22Rv1 (cell line): ENCODE data around the gene VCAN.

Experiments used
- H3K27ac ChIP-seq: fragments of 450-650 bp; 2 replicates; pipeline ENCODE4 v1.5.1; 2017
- CTCF ChIP-seq: fragments of 450-650 bp; IDR thresholded peaks from 2 replicates; pipeline ENCODE4 v1.5.1; 2017; ENCODE audit warnings: mild to moderate bottlenecking
- ZFX ChIP-seq: fragments of 450-650 bp; IDR thresholded peaks from 2 replicates; pipeline ENCODE4 v1.6.1; 2017; ENCODE audit warnings: antibody characterized with exemption, borderline replicate concordance

The VCAN gene

DNA sequence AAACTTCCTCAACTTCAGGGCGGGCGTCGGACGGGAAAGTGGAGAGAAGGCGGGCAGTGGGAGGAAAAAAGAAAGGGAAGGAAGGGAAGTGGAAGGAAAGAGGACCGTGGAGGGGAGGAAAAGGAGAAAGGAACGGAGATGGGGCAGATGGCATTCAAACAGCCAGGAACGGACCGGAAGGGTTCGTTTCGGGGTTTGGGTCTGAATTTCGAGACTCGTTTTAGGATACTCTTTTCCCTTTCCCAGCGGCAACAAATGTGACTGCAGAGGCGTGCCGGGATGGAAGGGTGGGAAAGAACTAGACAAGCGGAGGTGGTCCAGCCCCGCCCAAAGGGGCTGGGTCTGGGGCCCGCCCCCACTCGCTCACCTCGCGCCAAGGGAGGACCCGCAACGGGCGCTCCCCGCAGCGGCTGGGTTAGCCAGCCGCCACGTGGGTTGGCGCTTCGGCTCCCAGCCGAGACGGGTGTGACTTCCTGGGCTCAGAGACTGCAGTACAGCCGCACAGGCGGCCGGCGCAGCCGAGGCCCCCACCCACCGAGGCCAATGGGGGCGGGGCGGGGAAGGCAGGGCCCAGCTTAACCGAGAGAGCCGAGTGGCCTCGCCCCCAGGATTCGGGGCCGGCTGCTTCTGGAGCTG lies 2.7 kb downstream of the VCAN start:
- H3K27ac ChIP-seq: peak overlapping the region; percentile 84
- TF ChIP-seq CTCF (no peak), ZFX (no peak)

DNA sequence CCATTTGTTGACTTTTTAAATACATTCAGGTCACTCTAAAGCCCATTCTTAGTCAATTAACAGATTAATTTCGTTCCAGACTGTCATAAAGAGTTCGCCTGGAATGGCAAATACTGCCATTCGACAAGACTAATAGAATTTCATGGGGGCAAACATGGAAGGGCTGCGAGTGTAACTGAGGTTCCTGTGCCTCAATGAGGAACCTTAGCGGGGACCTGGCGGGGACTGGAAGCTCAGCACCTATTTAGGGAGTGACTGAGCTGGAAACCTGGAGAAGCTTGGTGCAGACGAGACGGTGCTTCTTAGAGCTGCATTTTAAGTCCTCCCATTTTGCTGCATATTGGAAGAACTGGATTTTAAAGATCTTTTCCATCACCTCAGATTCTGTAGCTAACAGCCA lies 3.4 kb downstream of the VCAN start:
- TF ChIP-seq CTCF (no peak), ZFX (no peak)
- peak overlapping the region; percentile 84 for H3K27ac ChIP-seq

- no peak for TF ChIP-seq CTCF
- no peak for TF ChIP-seq ZFX
- H3K27ac ChIP-seq: no peak overlapping the region
Observed at GRCh38 chr5:83475391-83475863, 3.9 kb downstream of the VCAN start.

DNA sequence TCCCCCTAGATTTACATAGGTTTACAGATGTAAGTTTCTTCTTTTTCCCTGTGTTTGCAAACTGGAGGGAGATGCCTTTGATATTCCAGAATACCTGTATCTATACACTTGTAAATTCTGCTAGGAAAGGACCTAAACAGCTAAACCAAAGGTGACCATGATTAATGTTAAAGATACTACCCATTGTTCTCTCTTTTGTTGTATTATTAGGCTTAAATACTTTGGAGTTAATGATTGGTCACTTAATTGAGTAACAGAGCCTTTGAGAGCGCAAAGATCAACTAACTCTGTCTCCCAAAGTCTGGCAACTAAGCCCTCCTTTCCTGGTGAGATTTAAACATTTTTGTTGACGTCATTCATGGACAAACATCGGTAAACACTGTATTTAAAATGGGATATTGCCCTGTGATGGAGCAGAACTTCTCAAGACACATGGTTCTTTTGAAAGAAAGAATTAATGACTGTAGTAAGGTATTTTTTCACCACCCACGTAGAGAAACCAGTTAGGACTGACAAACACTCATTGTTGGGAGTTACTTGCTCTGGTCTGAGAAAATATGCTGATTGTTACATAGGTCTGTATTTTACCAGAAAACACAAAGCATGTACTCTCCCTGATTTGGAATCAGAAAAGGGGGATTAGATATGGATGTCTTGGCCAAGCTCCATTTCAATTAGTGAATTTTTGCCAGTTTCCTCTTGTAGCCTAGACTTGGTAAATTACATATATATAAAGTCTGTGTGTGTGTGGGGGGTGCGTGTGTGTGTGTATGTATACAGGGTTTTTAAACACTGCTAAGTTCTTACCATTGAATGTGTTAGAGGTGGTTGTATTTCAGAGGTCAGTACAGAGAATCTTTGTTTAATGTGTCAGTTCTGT lies 4.6 kb downstream of the VCAN start:
- TF ChIP-seq CTCF (no peak), ZFX (no peak)
- H3K27ac ChIP-seq: no peak overlapping the region

DNA sequence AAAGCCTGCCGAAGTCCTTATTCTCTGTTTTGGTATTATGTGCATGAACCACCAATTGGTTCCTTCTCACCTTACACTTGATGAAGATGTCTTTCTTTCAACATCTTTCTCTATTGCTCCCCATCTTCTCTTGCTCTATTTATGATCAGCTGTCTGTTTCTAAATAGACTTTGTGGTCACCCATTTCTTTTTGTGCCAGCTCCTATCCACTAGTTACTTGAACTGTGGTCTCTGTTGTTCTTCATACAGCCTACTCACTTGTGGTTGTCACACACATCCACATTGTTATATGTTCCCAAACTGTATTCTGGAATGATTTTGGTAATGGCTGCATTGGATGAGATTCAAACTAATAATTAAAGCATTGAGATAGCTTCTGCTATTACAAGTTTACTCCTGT lies 11.4 kb downstream of the VCAN start:
- H3K27ac ChIP-seq: no peak overlapping the region
- TF ChIP-seq ZFX: no peak
- TF ChIP-seq CTCF: no peak

GRCh38 chr5:83484294-83484693 lies 12.8 kb downstream of the VCAN start:
- TF ChIP-seq ZFX: no peak
- TF ChIP-seq CTCF: no peak
- no peak overlapping the region for H3K27ac ChIP-seq

DNA sequence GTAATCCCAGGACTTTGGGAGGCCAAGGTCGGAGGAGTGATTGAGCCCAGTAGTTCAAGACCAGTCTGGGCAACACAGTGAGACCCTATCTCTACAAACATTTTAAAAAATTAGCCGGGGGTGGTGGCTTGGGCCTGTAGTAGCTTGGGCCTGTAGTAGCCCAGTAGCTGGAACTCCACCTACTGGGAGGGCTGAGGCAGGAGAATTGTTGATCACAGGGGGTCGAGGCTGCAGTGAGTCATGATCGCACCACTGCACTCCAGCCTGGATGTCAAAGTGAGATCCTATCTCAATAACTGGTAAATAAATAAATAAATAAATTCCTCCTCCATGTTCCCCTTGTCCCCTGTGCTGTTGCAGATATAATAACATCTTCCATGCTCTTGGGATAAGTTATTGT lies 14.3 kb downstream of the VCAN start:
- H3K27ac ChIP-seq: no peak overlapping the region
- no peak for TF ChIP-seq ZFX
- no peak for TF ChIP-seq CTCF
